ENCODE measurements around the gene MEN1.
"Not testable (repeated sequence)": the region's sequence is repeated elsewhere in the genome, so short reads cannot be mapped to it uniquely, and the experiment has no call there.

The MEN1 gene

GRCh38 chr11:64833509-64833908 lies 23.2 kb upstream of the MEN1 start:
- no peak for DNase-seq

- DNase-seq: no peak
Measured at GRCh38 chr11:64833198-64833502, 22.8 kb upstream of the MEN1 start.

GRCh38 chr11:64832467-64833197 lies 22.3 kb upstream of the MEN1 start:
- no peak for DNase-seq

- DNase-seq: no peak
Measured at GRCh38 chr11:64831411-64831891, 21.1 kb upstream of the MEN1 start.

- DNase-seq: no peak
Measured at GRCh38 chr11:64829536-64830251, 19.3 kb upstream of the MEN1 start.

- no peak for DNase-seq
Measured at GRCh38 chr11:64827451-64827839, 17.1 kb upstream of the MEN1 start.

- DNase-seq: no peak
Measured at GRCh38 chr11:64826578-64827450, 16.5 kb upstream of the MEN1 start.

GRCh38 chr11:64826062-64826461 lies 15.7 kb upstream of the MEN1 start:
- no peak for DNase-seq

- DNase-seq: no peak
Measured at GRCh38 chr11:64823568-64824119, 13.3 kb upstream of the MEN1 start.

- DNase-seq: no peak
Measured at GRCh38 chr11:64817476-64817875, 7.1 kb upstream of the MEN1 start.

GRCh38 chr11:64815433-64815832 lies 5.1 kb upstream of the MEN1 start:
- not testable (repeated sequence) for DNase-seq

- no peak for DNase-seq
Measured at GRCh38 chr11:64814712-64815187, 4.4 kb upstream of the MEN1 start.

- no peak for DNase-seq
Measured at GRCh38 chr11:64813826-64814225, 3.5 kb upstream of the MEN1 start.

- DNase-seq: no peak
Measured at GRCh38 chr11:64810891-64811272, 531 bp upstream of the MEN1 start.

- peak; percentile 61 for DNase-seq
Measured at GRCh38 chr11:64809781-64810241, 540 bp downstream of the MEN1 start.

- DNase-seq: no peak
Measured at GRCh38 chr11:64805481-64805880, 4.9 kb downstream of the MEN1 start.

- DNase-seq: no peak
Measured at GRCh38 chr11:64804346-64805210, 5.8 kb downstream of the MEN1 start.

GRCh38 chr11:64803846-64804345 lies 6.5 kb downstream of the MEN1 start:
- DNase-seq: no peak

- peak; percentile 79 for DNase-seq
Measured at GRCh38 chr11:64803158-64803845, 7.0 kb downstream of the MEN1 start, which contains the start of gene MAP4K2. Gene MAP4K2 (minus strand): TSS chr11:64803214. CDS start chr11:64803149, 65 bp downstream.

GRCh38 chr11:64802370-64803157 lies 7.8 kb downstream of the MEN1 start:
- peak; percentile 49 for DNase-seq
